AG04450 (cell line): Measurements from ENCODE around the gene TCHHL1. TPM values are rescaled to one million over a fixed set of nuclear protein-coding genes. Genes with fewer than 3 reads are reported as not detected.
A peak's percentile ranks its signal among the peaks of the same experiment; 100 is the strongest.

Experiments
- CTCF ChIA-PET: fragments of 300-600, 350-600 bp; formaldehyde crosslinking; extraction: SDS; loops from one replicate; lab custom pipeline; 2022; ENCODE audit warnings: antibody characterized with exemption, inconsistent platforms; lab: Charles Lee
- POLR2A ChIA-PET: fragments of 350-600 bp; formaldehyde crosslinking; extraction: SDS; loops from one replicate; lab custom pipeline; 2021; ENCODE audit warnings: antibody characterized with exemption, inconsistent platforms; lab: Yijun Ruan, JAX
- DNase-seq: peaks from one replicate; pipeline ENCODE4 v3.0.0-alpha.2; 2011; ENCODE audit warnings: low read depth, low spot score
- H3K27ac ChIP-seq: one replicate; pipeline ENCODE4 v1.5.1; 2012; ENCODE audit warnings: low read depth, low read length, control low read depth
- H3K27me3 ChIP-seq: one replicate; pipeline ENCODE4 v1.6.0; 2012; ENCODE audit warnings: low read length; ENCODE audit not compliant: control insufficient read depth, insufficient read depth
- H3K4me3 ChIP-seq: 2 replicates; pipeline ENCODE4 v1.5.1; 2011; ENCODE audit warnings: mild to moderate bottlenecking, low read depth, low read length, control low read depth
- H3K9me3 ChIP-seq: 2 replicates; pipeline ENCODE4 v1.5.1; 2012; ENCODE audit warnings: low read length; ENCODE audit not compliant: control insufficient read depth, insufficient read depth
- CTCF ChIP-seq: IDR thresholded peaks from 2 replicates; pipeline ENCODE4 v1.5.1; 2011; ENCODE audit warnings: low read depth, low read length, control low read depth, inconsistent platforms
- polyA plus RNA-seq: library from polyadenylated mRNA; depleted of rRNA; stranded (reverse); fragments of >200 nt; gene quantifications from 2 replicates; pipeline ENCODE4 v1.2.3, GENCODE V29; 2011

Gene TCHHL1
- polyA plus RNA-seq, 1 experiment, result not detected

GRCh38 chr1:152111515-152111968 lies 22.7 kb upstream of the TCHHL1 start:
- H3K9me3 ChIP-seq, result peaks cover 33% of the 10 kb centered on the region
- no peak for TF ChIP-seq CTCF
- peak overlapping the region; percentile 53 for H3K4me3 ChIP-seq
- no peak overlapping the region for H3K27ac ChIP-seq
- DNase-seq, result no peak
- H3K27me3 ChIP-seq, result peaks cover 74% of the 10 kb centered on the region
- ChIA-PET POLR2A (interaction anchor here (0.8 kb wide), 1 partner anchor 73 kb away, joined by 18 read pairs; no protein-coding TSS in a partner anchor), CTCF (interaction anchor here (0.7 kb wide), 1 partner anchor 540 kb away, joined by 3 read pairs; no protein-coding TSS in a partner anchor)

- DNase-seq, result no peak
- no peak overlapping the region for H3K27ac ChIP-seq
- H3K9me3 ChIP-seq, result peaks cover 33% of the 10 kb centered on the region
- TF ChIP-seq CTCF, result no peak
- ChIA-PET CTCF (interaction anchor here (0.7 to 1.7 kb wide), 3 partner anchors 31 to 539 kb away, joined by 3 to 6 read pairs (median 4); no protein-coding TSS in a partner anchor), POLR2A (interaction anchor here (0.8 kb wide), 1 partner anchor 73 kb away, joined by 18 read pairs; no protein-coding TSS in a partner anchor)
- H3K27me3 ChIP-seq, result peaks cover 74% of the 10 kb centered on the region
- H3K4me3 ChIP-seq, result peak overlapping the region; percentile 53
Observed at GRCh38 chr1:152110860-152111514, 22.1 kb upstream of the TCHHL1 start.

- TF ChIP-seq CTCF, result no peak
- Histone ChIP-seq H3K9me3 (peaks cover 33% of the 10 kb centered on the region), H3K27me3 (peaks cover 74% of the 10 kb centered on the region), H3K27ac (no peak overlapping the region), H3K4me3 (peak overlapping the region; percentile 53)
- CTCF ChIA-PET, result interaction anchor here (0.6 to 1.7 kb wide), 4 partner anchors 31 to 1340 kb away, joined by 3 to 6 read pairs (median 4); no protein-coding TSS in a partner anchor
- POLR2A ChIA-PET, result no interaction called here
- no peak for DNase-seq
Observed at GRCh38 chr1:152110365-152110859, 21.5 kb upstream of the TCHHL1 start.

GRCh38 chr1:152109998-152110294 lies 21.1 kb upstream of the TCHHL1 start:
- ChIA-PET CTCF (interaction anchor here (0.6 to 1.7 kb wide), 3 partner anchors 32 to 1341 kb away, joined by 3 to 6 read pairs (median 4); no protein-coding TSS in a partner anchor), POLR2A (no interaction called here)
- H3K27me3 ChIP-seq, result peaks cover 77% of the 10 kb centered on the region

More at GRCh38 chr1:152109998-152110294, 21.1 kb upstream of the TCHHL1 start:
- no peak for DNase-seq
- H3K9me3 ChIP-seq, result peaks cover 33% of the 10 kb centered on the region
- no peak for TF ChIP-seq CTCF
- H3K27ac ChIP-seq, result no peak overlapping the region
- peak overlapping the region; percentile 53 for H3K4me3 ChIP-seq
